ENCODE measurements around the gene ZNF783.

GRCh38 chr7:149237502-149237901, 24.5 kb upstream of the ZNF783 start:
- TF ChIP-seq EZH2 (IDR thresholded peaks at IDR 0.05; ENCODE audit: low read depth, low read length, severe bottlenecking) (no peak), RAD21 (IDR thresholded peaks at IDR 0.05 in 1 of 2, conservative IDR thresholded peaks at IDR 0.05 in 1 of 2; ENCODE audit: low read depth in 2 of 2, low read length in 2 of 2) (no peak), CTCF (IDR thresholded peaks at IDR 0.05; ENCODE audit: control extremely low read depth in 1 of 3, insufficient read depth in 1 of 3, low read depth in 1 of 3, low read length in 3 of 3) (no peak), GABPA (IDR thresholded peaks at IDR 0.05; ENCODE audit: borderline replicate concordance, insufficient read depth, low read length) (no peak)

Measured in H1 (cell line).